CD4-positive, alpha-beta T cell treated with Interleukin-17A for 4 hours (primary cell): ENCODE results near the gene SCRT2.
A peak's percentile ranks its signal among the peaks of the same experiment; 100 is the strongest.
"Not testable (repeated sequence)": the region's sequence is repeated elsewhere in the genome, so short reads cannot be mapped to it uniquely, and the experiment has no call there.

Experiments
- DNase-seq: peaks from one replicate; pipeline ENCODE4 v3.0.0-alpha.2; 2020; ENCODE audit warnings: mixed read lengths

SCRT2 gene

DNA sequence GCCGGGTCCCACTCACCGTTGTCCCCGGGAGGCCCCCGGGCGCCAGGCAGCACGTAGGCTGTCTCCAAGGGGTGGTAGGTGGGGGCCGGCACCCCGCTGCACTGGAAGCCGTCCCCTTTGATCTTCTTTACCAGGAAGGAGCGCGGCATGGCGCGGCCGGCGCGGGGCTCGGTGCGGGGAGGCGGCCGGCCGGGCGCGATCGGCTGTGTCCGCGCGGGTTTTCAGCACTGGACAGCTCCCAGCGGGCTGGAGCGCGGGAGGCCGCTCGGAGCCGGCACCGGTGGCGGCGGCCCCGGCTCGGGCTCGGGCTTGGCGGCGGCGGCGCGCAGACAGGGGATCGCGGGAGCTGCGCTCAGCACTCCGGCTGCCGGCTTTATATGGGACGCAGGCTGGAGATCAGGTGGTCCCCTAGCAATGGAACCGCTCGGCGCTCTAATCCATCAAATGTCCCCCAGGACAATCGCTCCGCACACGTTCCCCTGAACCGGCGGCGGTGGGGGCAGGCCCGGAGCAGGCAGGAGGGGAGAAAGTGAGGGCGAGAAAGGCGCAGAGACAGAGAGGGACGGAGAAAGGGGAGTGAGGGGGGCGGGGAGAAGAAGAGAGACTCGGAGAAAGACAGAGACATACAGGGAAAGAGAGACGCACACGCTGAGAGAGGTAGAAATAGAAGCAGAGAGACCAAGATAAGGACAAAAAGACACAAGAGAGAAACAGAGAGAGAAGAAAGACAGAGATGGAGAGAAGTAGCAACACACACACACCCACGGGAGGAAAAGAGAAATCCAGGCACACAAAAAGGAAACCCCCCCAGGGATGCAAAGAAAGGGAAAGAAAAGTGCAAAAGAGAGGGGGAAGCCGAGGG, at the start of gene SCRT2:
Gene SCRT2 (minus strand): TSS at position 350 of the 862 bp plus-strand sequence. CDS start 201 bp downstream, at position 149.
- DNase-seq = peak; percentile 73

DNA sequence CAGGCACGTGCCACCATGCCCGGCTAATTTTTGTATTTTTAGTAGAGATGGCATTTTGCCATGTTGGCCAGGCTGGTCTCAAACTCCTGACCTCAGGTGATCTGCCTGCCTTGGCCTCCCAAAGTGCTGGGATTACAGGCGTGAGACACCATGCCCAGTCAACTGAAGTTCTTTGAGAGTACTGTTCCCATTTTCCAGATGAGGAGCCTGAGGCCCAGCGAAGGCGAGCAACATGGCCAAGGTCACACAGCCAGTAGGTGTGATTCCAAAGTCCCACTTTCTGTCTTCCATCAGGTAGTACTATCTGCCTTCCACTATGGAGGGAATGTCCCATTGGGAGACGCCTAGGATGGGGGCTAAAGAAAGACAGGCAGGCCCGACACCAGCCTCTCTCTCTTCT, 49.2 kb upstream of the SCRT2 start:
- not testable (repeated sequence) for DNase-seq

DNA sequence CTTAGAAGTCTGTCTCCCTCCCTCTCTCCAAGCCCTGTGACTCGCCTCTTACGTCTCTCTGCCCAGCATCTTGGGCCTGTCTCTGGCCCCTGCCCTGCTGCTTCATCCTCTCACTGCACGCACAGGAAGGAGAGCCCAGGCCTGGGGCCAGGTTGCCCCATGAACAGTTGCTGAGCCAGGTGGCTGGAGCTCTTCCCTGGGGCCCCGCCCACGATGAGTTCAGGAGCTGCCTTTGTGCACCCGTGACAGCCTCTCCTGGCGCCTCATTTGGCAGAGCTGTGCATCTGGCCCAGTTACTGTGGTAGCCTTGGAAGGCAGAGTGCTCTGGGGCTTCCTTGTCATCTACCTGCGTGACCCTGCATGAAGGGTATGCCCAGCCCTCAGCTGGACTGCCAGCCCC, 48.2 kb upstream of the SCRT2 start:
- no peak for DNase-seq

DNA sequence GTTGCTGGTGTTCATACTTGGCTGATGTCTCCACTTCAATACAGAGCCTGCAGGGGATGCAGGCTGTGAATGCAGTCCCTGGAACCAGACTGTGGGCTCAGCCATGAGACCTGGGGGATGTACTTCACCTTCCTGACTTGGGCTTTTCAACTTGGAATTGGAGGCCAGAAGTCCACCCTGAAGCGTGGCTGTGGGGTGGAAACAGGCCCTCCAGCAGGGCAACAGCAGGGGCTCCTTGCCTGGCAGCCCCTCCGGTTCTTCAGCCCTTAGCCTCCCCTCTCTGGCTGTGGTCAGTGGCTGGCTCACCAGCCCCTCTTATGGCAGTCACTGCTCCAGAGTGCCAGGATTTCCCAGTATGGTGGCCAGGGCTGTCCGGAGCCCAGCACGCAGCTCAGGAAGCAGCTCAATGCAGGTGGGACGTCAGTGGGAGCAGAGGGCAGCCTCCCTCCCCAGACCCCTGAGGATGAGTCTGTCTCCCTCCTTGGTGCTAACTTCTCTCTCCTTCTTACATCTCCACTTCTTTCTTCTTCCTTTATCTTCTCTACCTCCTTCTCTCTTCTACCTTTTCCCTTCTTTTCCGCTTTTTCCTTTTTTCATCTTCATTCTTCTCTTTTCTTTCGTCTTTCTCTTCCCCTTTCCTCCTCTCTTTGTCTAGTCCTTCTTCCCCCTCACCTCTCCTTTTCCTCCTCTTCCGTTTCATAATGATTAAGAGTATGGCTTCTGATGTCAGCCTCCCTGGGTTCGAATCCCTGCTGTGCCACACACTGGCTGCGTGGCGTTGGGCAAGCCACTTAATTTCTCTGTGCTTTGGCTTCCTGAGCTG, 47.4 kb upstream of the SCRT2 start:
- DNase-seq = no peak

DNA sequence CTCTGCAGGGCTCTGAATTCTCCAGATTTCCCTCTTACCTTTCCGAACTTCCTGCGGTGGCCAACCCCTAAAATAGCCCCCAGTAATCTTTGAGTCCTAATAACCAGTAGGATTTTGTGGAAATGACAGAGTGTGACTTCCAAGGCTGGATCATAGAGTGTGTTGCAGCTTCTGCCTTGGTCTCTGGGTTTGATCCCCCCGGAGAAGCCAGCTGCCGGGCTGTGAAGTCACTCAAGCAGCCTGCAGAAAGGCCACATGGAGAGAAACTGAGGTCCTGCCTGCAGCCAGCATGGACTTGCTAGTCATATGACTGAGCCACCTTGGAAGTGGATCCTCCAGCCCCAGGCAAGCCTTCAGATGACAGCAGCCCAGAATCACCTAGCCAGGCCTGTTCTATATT, 46.3 kb upstream of the SCRT2 start:
- DNase-seq = no peak

GRCh38 chr20:719816-720215, 44.2 kb upstream of the SCRT2 start:
- no peak for DNase-seq

DNA sequence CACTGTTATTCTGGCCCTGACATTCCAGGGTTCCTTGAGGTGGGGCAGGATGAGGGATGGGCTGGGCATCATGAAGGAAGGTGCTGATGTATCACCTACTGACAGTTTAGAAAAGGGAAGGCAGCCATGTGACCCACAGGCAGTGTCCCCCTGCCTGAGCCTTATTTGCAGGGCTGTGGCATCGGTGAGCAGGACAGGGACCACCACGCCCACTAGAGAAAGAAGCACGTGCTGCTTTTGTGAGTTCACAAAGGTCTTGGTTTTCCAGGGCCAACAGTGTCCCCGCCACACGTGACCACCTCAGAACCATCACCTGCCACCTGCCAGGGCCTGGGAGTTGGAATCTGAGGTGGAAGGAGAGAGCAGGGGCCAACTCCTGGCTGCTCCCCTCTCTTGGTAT, 43.5 kb upstream of the SCRT2 start:
- DNase-seq = no peak

DNA sequence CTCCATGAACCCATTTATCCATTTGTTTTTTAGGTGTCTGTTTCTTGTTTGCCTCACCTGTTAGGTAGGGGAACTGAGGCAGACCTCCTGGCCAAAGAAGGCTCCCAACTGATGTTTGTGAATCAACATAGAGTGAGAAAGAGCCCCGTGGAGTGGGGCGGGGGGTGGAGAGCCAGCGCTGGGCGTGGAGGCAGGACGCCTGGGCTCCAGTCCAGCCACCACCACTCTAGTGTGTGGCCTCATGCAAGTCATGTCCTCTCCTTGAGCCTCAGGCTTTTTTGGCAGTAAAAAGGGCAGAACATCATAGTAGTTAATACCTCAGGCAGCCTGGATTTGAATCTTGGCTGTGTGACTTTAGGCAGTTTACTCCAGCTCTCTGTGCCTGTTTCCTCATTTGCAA, 42.2 kb upstream of the SCRT2 start:
- no peak for DNase-seq

DNA sequence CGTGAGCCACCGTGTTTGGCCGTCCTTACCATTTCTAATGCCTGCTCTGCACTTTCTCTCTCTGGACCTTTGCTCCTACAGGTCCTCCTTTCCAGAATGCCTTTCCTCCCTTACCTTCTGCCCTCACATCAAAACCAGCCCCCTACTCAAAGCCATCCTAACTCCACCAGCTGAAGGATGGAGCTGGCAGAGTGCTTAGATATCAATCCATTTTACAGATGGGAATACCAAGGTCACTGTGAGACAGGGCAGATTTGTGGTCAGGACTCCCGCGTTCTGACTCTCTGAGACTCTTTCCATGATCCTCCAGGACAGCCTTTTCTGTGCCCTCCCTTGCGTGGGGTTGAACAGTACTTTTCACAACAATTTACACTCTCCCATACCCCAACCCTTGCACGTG, 41.7 kb upstream of the SCRT2 start:
- DNase-seq = no peak

GRCh38 chr20:714453-714852, 38.9 kb upstream of the SCRT2 start:
- no peak for DNase-seq

DNA sequence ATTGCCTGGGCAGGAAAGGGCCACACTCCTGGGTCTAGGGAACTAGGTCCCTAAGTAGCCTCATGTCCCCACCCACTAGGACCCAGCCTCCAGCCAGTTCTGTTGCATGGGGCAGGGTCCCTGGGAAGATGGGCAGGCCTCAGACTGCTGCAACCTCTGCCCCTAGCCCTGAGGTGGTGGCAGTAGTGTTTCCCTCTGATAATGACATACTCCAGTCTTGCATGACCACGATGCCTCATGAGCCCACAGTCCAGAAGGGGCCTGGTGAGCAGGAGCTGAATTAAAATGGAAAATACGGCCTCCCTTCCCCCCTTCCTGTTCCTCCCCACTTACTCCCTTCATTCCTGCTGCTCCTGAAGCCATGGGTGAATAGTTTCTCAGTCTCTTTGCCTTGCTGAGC, 36.0 kb upstream of the SCRT2 start:
- no peak for DNase-seq

DNA sequence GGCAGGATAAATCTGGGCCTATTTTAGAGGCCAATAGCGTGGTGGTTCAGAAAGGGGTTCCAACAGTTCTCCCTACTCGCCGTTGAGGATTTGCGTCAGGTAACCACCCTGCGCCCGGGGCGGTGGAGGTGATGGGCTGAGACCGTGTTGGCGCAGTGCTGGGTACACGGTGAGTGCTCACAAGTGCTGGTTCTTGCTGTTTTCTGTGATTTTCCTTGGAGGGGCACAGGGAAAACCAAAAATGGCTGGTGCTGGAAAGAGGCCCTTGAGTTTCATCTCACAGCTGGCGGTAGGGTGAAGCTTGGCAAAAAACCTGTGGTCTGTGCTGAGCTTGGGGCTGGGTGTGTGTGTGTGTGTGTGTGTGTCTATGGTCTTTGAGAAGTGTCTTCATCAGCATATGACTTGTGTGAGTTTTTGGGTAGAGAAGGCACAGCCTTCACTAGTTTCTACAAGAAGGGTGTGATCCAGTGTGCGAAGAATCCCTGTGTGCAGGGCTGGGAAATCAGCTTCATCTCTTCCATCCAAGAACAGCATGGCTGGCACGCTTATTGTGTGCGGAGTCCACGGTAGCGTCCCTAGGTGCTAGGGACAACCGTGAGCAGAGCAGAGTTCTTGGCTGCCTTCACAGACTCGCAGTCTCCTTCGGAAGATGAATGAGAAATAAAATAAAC, 35.3 kb upstream of the SCRT2 start:
- no peak for DNase-seq

- no peak for DNase-seq
Measured at GRCh38 chr20:709991-710779, 34.6 kb upstream of the SCRT2 start.

DNA sequence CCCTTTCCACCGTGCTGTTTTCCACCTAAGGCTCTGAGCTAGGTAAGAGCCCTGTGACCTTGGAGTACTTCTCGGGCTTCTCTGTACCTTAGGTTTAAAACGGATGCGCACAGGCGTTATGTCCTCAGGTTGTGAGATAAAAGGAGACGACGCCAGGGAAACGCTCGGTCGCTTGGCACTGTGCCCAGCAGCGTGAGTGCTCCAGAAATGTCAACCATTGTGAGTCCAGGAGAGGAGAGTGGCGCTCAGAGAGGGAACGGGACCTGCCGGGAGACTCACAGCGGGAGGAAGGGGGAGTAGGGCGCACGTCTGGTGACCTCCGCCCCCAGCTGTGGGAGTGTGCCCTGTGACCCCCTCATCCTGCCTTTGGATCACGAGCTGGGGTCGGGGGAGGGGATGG, 33.8 kb upstream of the SCRT2 start:
- DNase-seq = no peak

GRCh38 chr20:708956-709355, 33.4 kb upstream of the SCRT2 start:
- no peak for DNase-seq

DNA sequence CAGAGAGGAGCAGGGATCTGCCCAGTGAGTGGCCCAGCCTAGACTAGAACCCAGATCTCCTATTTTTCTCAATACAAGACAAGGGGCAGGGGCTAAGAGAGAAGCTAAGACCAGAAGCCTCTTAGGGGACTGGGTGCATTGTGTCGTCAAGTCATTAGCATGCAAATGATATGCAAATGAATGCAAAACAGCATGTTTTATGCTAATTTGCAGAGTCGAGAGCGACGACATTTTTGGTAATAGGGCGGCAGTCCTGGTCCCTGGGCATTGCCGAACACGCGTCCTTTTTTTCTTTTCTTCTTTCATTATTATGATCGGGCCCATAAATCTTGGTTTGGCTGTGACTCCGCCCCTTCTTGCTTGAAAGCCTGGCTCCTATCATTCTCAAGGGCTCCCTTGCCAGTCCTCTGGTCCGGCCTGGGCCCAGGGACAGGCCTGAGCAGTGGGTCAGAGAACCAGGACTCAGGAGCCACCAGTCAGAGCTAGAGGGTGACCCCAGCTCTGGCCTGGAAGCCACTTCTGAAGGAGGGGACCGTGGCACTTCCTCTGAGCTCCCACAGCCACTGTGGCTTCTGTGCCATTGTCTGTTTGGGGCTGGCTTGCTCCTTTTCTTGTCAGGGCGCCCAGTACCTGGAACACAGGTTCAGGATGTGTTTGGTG, 32.0 kb upstream of the SCRT2 start:
- DNase-seq = no peak

DNA sequence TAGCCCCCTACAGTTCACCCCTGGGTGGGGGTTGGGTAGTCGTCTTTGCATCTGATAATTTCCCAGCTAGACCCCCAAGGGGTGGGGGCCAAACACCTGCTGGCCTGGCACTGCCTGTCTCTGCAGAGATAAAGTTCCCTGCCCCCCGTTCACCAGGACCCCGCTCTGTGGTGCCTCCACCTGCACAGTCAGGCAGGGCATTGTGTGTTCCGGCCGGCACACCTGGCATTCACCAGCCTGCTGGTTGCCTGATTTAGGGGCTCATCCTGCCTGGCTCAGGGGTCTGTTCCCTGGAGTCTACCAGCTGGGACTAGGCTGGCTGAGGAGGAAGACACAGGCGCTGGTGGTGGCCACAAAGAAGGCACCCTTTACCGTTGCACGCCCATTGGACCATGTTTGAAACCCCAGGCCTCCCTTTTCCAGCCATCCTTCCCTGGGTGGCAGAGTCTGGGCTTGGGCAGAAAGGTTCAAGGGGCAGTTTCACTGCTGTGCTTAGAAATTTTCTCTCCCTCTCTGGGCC, 30.8 kb upstream of the SCRT2 start:
- no peak for DNase-seq

DNA sequence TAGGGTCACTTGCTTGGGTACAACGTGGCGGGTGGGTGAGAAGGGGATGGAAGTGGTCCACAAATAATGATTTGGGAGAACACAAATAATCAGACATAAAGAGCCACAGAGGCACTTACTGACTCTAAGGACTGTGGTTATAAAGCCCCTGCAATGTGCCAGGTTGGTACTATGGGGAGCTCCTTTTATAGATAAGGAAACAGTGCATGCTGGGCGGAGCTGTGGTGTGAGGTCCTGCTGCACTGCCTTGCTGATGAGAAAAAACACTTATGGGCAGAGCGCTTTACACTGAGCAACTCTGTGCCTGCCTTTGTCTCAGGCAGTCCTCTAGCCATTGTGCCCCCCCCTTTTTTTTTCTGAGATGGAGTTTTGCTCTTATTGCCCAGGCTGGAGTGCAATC, 29.1 kb upstream of the SCRT2 start:
- no peak for DNase-seq

DNA sequence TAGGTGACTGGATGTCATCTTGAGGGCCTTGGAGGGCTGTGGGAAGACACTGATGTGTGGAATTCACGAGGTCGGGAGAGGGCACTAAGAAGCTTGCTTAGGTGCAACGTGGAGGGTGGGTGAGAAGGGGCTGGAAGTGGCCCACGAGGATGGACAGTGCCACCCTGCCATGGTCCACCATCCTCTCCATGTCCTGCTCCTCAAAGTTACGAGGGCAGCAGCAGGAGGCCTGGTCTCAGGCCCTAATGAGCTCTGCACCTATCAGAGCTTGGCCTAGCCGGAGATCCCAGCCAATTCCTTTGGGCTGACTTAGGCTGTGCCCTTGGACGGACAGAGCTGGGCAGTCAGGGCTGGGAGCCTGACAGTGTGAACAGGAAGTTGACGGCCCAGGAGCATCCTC, 27.8 kb upstream of the SCRT2 start:
- DNase-seq = no peak

DNA sequence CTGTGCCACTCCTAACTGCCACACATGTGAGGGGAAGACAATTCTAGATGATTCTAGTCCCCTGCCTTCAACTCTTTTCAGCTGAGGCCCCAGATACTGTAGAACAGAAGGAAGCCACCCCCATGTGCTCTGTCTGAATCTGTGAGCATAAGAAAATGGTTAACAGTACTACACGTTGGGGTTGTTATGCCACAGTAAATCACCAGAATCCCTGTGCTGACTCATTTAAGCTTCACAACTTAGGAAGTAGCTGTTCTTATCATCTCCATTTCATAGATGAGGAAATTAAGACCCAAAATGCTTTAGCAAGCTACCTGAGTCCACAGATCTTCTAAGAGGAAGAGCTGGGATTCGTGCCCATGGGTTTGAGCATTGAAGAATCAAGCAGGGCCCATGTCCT, 27.4 kb upstream of the SCRT2 start:
- no peak for DNase-seq

DNA sequence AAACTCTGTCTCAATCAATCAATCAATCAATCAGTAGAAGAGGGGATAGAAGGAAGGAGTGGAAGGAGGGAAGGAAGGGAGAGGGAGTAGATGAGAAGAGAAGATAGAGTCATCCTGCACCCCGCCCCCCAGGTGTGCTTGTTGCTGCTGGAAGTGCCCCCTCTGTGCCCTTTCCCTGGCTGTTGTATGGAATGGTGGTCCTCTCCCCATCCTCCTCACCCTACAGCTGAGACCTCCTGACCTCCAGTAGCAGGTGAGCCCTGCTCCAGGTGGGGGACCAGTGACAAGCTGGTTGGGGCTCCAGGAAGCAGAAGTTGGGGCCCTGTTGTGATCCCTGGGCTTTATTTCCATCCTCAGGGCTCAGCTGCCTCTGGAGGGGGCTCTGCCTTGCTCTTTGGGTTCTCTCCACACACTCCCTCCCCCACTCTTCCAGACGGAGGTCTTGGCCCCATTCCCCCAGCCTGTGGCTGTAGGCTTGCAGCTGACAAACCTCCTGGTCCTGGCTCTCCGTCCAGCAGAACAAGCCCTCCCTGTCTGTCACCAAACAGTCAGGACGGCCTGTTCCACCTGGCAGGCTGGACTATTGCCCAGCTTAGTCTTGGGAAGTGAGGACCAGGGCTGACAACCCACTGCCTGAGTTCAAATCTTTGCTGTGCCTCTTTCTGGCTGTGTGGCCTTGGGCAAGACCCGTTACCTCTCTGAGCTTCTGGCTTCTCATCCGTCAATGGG, 26.0 kb upstream of the SCRT2 start:
- DNase-seq = no peak
